C4-2B (cell line): ENCODE measurements around the gene TMCC1.

Experiments
- H3K27ac ChIP-seq: fragments of 450-650 bp; 2 replicates; pipeline ENCODE4 v1.5.1; 2017
- ZFX ChIP-seq: fragments of 450-650 bp; IDR thresholded peaks from 2 replicates; pipeline ENCODE4 v1.6.1; 2017
- TF ChIP-seq, protein P1 (sequence below): fragments of 450-650 bp; conservative IDR thresholded peaks from 2 replicates; pipeline ENCODE4 v1.5.1; 2017; ENCODE audit warnings: mild to moderate bottlenecking

TMCC1 gene

DNA sequence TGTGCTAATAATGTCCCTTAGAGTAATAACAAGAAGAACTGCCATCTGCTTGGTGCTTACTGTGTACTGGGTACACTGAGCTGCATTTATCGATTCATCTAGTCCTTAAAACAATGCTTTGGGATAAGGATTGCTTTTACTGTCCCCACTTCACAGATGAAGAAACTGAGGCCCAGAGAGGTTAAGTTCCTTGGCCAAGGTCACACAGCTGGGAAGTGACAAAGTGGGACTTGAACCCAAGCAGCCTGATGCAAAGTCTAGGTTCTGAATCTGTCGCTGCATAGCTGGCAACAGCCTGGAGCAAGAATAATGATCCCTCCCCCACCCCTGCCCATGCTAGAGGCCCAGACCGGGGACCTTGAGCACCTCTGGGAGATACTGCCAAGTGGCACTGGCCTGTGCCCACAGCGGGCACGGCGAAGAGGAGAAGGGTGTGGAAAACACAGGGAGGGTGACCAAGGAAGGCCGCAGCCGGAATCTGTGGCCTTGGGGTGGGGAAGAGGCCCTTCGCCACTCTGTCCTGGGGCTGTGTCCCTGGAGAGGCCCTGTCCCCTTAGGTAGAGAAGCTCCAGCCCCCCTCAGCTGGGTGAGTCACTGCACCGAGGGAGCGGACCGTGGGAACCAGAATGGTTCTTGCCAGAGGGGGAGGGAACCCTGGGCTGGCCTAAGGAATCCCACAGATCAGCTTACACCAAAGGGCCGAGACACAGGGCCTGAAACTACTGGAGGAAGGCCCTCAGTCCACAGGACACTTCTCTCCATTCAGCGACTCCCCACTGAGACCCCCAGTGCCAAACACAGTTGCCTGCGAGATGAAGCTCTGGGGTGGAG is 290.6 kb downstream of the TMCC1 start:
- H3K27ac ChIP-seq = no peak overlapping the region
- TF ChIP-seq ZFX = no peak
- TF ChIP-seq, protein P1, sequence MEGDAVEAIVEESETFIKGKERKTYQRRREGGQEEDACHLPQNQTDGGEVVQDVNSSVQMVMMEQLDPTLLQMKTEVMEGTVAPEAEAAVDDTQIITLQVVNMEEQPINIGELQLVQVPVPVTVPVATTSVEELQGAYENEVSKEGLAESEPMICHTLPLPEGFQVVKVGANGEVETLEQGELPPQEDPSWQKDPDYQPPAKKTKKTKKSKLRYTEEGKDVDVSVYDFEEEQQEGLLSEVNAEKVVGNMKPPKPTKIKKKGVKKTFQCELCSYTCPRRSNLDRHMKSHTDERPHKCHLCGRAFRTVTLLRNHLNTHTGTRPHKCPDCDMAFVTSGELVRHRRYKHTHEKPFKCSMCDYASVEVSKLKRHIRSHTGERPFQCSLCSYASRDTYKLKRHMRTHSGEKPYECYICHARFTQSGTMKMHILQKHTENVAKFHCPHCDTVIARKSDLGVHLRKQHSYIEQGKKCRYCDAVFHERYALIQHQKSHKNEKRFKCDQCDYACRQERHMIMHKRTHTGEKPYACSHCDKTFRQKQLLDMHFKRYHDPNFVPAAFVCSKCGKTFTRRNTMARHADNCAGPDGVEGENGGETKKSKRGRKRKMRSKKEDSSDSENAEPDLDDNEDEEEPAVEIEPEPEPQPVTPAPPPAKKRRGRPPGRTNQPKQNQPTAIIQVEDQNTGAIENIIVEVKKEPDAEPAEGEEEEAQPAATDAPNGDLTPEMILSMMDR = no peak

DNA sequence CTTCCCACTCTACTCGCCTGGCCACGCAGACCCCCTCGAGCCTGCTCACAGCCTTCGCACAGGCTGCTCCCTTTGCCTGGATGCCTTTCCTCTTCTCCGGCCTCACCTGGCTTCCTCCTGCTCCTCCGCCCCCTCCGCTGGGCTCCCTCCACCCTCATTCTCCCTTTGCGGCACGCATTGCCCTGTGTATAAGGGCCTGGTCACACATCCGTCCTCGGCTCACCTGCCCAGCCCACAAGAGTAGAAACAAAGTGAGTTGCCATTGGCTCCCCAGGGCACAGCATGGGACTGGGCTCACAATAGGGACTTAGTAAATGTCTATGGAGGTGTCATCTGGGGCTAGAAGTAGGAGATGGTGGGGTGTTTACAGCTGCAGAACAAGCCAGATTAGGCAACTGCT is 291.2 kb downstream of the TMCC1 start:
- TF ChIP-seq ZFX = no peak
- TF ChIP-seq, protein P1 = no peak
- H3K27ac ChIP-seq = no peak overlapping the region

DNA sequence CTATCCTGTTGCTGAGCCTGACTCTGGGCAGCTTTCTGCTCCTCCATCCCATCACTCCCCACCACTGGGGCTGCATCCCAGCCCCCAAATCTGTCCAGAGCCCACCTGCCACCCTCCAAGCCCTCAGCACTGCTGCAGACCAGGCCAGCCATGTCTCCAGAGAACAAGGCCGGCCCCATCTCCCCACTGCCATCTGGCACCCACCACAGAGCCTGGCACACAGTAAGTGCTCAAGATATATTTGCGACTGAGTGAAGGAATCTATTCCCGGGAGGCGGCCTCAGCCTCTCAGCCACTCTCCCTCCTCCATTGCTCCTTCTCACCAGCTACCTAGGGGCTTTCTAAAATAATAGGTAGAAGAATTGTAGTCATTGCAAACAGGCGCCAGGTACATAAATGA is 291.8 kb downstream of the TMCC1 start:
- no peak overlapping the region for H3K27ac ChIP-seq

DNA sequence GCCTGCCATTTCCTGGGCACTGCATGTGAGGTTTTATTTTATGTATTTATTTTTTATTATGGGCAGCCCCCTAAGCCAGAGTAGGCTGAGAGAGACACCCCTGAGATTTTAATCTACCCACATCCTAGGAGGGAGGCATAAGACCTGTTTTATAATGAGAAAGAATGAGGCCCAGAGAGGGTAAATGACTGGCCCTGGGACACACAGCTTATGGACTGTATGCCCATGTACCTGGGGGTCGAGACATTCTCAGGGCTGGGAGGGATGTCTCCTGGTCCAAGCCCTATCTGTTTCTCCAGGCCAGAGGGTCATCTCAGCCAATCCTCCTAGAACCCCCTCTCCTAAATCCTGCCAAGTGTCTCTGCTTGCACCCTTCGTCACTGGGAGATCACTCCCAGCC is 293.2 kb downstream of the TMCC1 start:
- H3K27ac ChIP-seq = no peak overlapping the region
- TF ChIP-seq ZFX = no peak
- TF ChIP-seq, protein P1 = no peak

More for the DNA sequence above, 291.8 kb downstream of the TMCC1 start:
- TF ChIP-seq, protein P1 = no peak
- TF ChIP-seq ZFX = no peak

DNA sequence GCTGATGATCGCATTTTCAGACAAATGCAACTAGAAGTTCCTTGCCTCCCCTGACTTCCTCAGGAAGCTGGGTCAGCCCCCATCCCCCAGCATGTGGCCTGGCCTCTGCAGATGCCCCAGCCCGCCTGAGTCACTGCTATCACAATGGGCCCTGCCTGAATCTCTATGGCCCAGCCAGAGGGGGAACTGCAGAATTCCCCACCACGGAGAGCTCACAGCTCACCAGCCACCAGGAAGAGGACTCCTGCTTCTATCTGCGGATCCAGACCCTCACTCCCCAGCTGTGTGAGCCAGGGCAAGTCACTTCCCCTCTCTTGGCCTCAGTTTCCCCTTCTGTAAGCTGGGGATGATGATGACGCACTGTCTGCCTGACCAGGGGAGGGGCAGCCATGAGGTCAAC is 293.9 kb downstream of the TMCC1 start:
- TF ChIP-seq, protein P1 = no peak
- no peak for TF ChIP-seq ZFX
- H3K27ac ChIP-seq = no peak overlapping the region

DNA sequence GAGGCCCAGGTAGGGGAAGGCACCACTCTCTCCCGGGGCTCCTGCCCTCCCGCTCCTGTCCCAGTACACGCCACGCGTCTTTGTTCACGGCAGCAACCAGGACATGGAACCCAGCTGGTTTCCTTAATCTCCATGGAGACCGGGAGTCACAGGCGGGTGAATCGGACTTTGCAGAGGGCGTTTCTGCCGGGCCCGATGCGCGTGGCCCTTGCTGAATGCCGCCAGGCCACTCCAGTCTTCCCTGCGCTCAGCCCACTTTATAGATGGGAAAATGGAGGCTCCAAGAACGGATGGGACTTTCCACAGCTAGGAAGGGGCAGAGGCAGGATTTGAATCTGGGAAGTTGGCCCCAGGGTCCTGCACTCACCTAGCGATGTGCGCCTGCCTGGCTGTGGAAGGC is 294.4 kb downstream of the TMCC1 start:
- TF ChIP-seq, protein P1 = no peak
- TF ChIP-seq ZFX = no peak
- no peak overlapping the region for H3K27ac ChIP-seq

DNA sequence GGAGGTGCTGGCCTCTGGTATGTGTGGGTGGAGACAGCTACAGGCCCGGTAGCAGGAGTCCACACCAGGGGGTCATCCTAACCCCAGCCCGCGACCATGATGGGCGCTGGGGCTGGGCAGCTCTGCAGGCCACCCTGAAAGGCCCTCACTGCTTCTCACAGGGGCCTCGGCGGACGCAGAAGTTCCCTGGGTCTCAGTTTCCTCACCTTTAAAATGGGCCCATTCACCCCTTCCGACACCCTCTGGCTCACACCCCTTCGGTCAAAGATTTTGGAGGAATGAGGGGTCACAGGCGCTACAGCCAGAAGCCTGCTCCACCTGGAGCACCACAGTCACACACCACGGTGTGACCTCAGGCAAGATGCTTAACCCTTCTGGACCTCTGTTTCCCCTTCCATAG is 295.0 kb downstream of the TMCC1 start:
- H3K27ac ChIP-seq = no peak overlapping the region
- no peak for TF ChIP-seq ZFX
- TF ChIP-seq, protein P1 = no peak
